Stimulated activated CD4-positive, alpha-beta T cell treated with anti-CD3 and anti-CD28 coated beads, Interleukin-4, amount 100 ng/mL, for 4 hours (primary cell): ENCODE measurements around the gene TTBK2.
A peak's percentile ranks its signal among the peaks of the same experiment; 100 is the strongest.

ENCODE experiments used
- DNase-seq, 2 experiments: peaks; one replicate each; pipeline ENCODE4 v3.0.0-alpha.2; 2020

Gene TTBK2

DNA sequence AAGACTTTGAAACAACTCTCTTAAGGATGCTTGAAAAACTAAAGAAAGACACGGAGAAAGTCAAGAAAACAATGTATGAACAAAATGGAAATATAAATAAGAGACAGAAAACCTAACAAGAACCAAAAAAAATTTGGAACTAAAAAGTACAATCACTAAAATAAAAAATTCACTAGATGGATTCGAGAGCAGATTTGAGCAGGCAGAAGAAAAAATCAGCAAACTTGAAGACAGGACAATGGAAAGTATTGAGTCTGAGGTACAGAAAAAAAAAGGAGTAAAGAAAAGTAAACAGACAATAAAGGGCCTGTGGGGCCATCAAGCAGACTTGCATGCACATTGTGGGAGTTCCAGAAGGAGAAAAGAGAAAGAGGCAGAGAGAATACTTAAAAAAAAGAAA lies 170.3 kb downstream of the TTBK2 start:
- no peak for DNase-seq

DNA sequence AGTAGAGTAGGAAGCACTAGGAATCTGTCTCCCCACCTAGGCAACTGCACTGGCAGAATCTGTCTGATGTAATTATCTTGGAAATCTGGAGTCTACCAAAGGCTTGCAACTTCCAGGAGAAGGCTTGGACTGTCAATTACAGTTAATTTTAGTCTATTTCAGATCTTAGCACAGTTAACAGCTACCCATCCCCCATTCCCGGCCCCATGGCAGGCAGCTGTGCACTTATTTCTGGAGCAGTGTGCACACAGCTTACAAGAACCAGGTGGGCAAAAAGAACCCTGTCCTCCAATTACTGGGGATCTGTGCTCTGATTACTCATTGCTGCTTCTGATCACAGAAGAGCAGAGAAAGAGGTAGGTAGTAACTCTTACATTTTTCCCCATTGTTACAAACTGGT lies 171.3 kb downstream of the TTBK2 start:
- no peak for DNase-seq

DNA sequence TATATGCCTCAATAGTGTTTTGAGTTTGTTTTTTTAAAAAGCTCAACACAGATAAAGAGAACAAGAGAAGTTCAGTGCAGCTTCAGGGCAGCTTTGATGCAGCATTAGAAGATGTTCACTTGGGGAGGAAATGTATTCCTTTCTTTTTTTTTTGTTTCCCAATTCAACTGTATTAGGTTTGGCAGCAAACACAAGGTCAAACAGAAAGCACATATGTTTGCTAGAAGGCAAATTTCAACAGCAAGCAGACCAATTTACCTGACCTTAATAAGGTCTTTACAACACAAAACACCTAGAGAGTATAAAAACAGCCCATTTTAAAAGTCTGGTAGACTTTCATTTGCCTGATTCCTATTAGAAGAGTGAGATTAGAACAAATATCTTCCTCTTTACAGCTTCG lies 176.4 kb downstream of the TTBK2 start:
- DNase-seq: no peak

DNA sequence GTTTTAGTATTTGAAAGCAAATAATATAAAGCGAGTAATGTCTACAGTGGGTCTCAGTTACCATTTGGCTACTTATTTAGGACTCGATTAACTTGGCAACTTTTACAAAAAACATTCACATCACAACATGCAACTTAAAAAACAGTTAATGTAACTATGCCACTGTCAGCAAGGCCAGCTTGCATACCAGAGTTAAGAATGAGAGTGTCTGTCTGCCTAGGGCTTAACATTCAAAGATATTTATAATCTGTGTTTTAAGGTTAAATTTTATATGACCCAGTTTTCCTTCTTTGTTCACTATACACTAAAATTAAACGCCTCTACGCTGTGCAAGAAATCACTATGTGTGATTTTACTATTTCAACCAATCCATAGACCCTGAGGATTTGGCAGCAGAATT lies 178.4 kb downstream of the TTBK2 start:
- DNase-seq: no peak

DNA sequence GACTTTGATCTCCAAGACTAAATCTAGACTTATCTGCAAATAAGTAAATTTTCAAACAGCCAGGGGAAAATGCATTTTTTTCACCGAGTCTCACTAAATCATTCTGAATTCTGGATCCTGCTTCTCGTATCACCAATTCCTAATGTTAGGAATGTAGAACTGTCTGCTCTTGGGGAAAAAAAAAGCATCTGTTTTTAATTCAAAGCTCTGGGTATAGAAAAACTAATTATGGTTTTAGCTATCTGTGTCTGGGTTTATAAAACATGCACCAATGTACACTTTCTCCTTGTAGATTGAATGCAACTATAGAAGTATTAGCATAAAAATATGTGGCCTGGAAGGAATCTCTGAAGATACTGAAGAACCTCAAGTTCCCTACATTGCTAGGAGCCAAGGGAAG lies 178.9 kb downstream of the TTBK2 start:
- DNase-seq: no peak

DNA sequence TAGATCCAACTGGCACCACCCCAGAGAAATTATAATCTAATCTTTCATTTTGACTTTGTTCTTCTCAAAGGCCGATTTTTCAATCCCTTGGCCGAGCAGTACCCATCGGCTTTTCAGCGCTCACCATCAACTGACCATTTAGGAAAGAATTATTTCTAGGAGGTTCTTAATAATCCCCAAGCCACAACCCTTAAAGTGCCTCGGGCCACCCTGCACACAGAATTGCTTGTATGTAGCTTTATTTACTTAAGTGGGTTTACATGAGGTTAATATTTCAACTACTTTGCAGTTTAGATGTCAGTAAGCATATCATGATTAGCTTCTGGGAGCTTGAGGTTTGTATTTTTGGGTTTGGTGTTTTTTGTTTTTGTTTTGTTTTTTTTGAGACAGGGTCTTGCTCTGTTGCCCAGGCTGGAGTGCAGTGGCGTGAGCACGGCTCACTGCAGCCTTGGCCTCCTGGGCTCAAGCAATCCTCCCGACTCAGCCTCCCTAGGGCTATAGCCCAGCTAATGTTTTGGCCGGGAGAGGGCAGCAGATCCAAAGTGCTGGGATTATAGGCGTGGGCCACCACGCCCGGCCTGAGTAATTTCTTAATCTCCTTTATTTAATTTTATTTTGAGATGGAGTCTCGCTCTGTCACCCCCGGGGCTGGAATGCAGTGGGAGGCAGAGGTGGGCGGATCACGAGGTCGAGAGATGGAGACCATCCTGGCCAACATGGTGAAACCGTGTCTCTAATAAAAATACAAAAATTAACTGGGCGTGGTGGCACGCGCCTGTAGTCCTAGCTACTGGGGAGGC lies 182.8 kb downstream of the TTBK2 start:
- no peak for DNase-seq

DNA sequence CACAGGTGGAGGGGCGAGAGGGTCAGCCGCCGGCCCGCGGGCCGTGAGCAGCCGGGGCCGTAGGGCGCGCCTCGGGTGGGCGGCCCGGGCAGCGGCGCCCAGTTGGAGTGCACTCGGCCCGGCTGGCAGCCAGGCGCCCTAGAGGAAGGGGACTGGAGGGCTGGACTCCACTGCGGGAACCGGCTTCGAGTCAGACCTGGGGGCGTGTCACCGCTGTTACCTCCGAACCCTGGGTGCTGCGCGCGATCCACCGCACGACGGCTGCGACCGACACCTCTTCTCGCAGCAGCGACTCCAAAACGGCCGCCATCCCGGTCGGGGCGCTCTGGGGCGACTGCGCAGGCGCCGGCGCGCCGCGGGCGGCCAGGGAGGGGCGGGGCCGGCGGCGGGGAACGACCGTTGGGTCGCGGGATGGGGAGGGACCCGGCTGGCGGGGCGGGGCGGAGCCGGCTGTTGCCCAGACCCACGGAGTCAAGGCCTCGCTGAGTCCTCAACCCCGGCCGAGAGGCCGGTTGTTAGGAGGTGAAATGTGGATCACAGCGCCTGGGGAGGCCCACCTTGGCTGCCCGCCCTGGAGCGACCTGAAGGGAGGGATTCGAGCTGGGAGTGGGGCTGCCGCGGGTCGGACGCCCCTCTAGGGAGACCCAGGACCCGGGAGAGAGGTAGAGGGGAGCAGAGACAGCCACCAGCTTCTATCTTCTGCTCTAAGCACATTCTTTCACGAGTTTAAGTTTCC lies 183.6 kb downstream of the TTBK2 start, which contains the start of gene CDAN1:
TSS of gene CDAN1 (minus strand) at position 336 of the 736 bp plus-strand sequence. CDS start at position 310, 26 bp downstream.
- DNase-seq: peak; percentile 90 to 95

DNA sequence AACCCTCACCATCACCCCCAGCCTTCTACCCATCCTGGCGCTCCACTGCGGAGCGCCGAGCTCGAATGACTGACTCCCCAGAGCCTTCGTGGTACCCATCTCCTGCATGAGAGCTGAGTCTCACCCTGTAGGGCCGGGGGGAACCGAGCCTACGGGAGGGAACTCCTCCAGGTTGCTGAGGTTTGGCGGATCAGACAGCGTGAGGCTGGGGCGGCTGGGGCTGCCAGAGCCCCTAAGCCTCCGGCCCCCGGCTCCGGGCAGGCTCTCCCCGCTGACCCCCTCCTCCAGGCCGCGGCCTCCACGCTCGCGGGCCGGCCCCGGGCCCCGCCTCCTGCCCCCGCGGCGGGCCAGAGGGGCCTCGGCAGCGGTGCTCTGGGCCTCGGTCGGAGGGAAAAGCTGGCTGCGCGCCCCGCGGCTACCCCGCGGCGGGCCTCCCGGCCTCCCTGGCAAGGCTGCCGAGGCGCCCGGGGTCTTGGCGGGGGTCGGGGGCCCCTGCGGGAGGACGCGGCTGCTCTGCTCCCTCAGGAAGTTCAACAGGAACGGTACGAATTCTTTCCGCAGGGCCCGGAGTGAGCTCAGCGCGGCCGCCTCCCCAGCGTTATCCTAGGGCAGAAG lies 184.3 kb downstream of the TTBK2 start:
- peak in 1 of 2 experiments; percentile 13 for DNase-seq

DNA sequence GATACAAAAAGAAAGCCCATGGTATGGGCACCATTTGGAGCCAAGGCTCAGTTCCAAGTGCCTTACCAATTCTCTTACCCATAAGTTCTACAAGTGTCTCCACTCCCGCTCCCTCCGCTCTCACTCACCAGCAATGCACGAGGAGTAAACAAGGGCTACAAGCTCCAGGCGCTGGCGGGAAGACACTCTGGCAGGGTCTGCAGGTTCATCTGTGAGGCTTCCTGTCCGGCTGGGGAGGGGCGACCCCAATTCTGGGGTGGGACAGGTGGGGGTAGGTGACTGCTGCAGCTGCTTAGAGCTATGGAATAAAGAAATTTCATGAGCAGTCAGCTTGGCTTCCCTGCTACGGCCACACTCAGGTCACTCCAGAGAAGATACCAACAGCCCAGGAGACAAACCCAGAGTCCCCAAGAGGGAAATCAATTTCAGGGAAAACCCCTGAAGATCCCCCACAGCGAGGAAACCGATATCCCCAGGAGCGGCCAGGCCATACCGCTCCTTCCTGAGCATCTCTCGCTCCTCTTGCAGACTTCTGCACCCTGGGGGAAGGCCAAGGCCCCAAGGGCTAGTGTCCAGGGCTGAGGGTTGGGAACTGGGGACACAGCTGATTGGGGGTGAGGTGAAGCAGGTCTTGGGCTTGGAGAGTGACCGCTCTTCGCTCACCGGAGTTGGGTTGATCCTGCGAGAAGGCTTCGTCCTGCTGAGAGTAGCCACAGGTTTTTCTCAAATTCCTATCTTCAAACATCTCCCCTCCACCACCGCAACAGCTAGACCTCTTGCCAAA lies 185.0 kb downstream of the TTBK2 start:
- no peak for DNase-seq

DNA sequence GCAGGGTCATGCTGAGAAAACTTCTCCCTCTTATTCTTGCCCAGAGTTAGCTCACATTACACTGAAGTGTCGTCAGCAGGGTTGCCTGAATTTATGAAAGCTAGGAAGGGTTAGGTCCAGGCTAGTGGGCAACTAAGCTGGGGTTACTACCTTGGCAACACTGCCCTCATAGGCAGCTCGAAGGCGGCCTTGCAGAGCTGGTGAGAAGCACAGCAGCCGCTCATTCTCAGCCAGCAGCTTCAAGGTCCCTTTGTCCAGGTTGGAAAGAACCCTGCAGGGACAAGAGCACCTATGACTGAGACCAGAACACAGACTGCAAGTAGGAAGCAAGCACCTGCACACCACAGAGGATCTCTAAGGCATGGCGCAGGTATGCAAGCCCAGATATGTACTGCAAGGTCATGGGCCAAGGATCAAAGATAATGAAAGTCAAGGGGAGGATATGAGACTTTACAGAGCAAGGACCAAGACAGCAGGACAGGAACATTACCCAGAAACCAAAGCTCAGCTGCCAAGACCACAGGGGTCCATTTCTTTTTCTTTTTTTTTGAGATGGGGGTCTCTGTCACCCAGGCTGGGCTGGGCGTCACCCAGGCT lies 186.4 kb downstream of the TTBK2 start:
- DNase-seq: no peak

DNA sequence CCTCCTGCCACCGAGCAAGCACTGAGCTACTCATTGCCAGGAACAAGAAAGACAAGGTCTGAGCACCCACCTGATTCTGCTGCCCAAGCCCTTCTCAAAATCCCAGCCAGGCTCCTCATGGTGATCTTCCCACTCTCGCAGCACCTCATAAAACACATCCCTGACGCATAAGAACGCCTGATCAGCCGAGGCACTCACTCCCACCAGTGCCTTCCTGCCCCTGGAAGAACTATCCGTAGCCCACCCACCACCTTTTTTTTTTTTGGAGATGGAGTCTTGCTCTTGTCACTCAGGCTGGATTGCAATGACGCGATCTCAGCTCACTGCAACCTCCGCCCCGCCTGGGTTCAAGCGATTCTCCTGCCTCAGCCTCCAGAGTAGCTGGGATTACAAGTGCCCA lies 187.6 kb downstream of the TTBK2 start:
- no peak for DNase-seq

DNA sequence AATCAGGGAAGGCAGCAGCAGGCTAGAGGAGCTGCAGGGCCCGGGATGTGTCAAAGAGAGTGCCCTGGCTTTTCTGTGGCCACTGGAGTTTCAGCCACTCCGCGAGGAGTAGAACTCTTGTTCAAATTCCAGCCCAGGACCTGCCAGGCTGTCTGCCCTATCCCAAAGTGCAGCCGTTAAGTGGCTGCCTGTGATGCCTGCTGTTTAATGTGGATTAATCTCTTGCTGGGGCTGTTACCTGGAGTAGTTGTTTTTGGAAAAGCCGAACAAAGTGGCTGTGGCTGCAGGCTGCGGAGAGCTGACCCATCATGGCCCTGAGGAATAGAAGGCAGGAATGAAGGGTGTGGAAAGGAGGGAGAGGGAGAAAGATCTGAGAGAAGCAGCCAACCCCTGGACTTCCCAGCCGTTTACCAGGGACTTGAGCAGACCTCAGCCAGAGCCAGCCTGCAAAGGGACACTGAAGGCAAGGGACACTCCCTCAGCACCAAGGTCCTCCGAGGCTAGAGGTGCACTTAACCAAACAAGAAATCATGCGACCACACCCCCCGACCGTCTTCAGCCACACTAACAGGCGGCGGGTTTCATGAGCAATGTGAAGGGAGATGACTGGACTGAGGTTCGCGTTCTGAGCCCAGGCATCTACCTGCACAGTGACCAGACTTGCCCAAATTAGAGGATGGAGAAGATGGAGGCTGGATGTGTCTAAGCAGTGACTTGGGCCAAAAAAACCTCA lies 188.3 kb downstream of the TTBK2 start:
- no peak for DNase-seq

DNA sequence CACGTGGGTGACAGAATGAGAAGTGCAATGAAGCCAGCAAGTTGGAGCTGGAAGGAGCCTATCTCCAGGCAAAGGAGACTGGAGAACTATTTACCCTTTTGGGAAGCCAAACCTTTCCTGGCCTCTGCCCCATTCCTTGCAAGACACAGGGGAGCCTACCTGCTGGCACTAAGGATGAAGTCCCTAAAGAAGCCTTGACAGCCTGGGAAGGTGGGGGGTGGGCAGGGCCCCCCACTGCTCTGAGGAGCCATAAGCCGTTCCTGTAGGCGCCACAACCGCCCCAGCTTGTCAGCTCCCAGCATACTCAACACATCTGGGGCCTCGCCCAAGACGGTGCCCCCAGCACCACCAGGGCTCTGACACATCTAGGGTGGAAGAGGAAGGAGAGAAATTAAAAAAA lies 189.1 kb downstream of the TTBK2 start:
- no peak for DNase-seq

DNA sequence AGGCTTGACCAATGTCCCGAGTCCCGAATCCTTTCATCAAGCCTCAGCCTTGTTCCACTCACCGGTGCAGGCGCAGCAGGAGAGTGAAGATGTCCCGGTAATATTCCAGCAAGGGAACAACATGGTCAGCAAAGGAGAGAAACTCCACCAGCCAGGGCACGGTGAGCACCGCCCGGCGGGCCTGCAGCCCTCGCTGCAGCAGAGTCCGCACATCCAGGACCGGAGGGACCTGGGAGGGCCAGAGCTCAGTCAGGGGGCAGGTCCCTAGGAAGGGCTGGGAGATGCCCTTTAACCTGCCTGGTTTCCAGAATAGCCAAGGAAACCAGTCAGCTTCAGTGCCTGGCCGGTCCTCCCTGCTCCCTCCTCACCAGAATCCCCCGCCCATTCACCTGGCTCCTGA lies 190.0 kb downstream of the TTBK2 start:
- DNase-seq: no peak

DNA sequence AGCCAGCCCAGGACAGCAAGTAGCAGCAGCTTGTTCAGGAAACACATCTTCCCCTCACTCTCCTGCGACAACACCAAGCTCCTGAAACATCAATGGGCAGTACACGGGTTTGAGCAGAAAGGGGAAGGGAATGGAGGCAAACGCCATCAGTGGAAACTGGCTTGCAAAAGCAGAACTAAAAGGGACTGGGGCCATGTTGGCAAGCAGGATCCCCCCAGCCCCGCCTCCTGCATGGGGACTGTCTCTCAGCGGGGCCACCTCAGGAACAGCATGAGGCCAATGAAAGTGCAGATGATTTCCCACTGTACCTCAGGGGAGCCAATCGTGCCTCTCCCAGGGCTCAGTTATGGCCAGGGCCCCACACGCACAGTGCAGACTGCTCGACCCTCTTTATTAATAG lies 190.4 kb downstream of the TTBK2 start:
- DNase-seq: no peak

DNA sequence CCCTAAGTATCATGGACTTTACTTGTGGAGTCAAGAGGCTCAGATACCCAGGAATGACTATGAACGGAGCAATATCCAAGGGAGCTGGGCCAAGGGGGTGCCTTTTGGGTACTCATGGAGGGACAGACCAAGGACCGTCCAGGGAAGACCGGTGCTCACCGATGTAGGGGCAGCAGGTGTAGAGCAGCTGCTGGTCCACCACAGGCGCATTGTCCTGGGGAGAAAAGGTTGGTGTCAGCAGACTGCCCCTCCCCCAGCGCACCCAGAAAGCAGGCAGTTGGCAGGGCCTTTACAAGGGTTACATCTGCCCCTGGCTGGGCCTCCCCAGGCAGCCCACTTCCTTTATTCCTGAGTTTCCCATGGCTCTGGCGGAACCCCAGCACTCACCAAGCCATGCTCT lies 191.2 kb downstream of the TTBK2 start:
- no peak for DNase-seq

DNA sequence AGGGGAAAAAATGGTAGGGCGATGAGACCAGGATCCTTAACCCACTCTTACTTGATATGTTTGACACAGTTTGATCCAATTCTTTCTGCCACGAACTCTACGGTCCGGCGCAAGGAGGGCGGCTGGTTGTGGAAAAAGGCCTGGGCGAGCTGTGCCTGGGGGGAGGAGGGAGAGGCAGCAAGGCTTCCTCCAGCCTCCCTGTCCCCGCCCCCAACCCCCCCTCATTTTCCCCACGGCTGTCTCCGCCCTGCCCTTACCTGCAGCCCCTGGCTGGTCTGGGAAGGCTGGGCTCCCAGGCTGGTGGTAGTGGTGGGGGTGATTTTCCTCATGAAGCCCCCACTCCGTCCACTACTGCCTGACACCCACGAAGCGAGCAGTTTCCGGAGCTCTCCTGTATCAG lies 191.6 kb downstream of the TTBK2 start:
- DNase-seq: no peak

DNA sequence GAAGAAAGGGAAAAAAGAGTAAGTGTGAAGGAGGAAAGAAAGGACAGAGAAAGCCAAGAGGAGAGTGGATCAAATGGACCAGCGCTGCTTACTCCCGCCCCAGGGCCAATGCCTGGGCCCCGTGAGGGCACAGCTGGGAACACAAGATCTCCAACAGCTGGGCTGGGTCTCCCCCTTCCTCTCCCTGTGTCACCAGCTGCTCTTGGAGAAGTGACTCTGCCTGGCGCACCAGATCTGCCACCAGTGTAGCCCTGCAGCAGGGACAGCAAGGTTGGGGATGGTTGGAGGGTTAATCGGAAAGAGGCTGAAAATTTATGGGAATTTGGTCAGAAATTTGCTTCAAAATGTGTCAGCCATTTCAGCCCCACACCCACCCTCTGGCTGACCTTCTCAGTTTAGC lies 192.0 kb downstream of the TTBK2 start:
- DNase-seq: no peak

DNA sequence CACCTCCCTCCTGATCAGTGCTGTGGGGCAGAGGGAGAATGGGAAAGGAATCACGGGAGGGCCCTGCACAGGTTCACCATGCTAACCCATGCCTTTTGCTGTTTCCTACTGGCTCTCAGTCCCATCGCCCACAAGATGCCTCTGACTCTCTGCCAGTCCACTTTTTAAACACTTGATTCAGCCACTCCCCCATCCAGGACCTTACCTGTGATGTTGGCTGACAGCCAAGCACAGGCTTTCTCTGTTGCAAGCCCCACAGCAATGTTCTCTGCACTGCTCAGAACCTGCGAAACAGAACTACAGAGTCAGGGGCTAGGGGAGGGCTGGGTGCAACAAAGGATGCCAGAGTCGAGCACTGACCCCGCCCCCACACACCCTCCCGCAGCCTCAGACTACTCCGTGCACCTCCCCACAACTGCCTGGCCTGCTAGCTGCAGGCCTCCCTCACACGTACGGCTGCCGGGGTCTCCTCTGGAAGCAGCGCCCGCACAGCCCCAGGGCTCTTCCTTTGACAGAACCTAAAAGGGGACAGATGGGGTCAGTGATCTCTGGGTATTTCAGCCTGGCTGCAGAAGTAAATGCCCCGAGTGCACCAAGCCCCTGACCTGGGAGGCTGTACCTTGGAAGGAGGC lies 192.7 kb downstream of the TTBK2 start:
- DNase-seq: no peak

DNA sequence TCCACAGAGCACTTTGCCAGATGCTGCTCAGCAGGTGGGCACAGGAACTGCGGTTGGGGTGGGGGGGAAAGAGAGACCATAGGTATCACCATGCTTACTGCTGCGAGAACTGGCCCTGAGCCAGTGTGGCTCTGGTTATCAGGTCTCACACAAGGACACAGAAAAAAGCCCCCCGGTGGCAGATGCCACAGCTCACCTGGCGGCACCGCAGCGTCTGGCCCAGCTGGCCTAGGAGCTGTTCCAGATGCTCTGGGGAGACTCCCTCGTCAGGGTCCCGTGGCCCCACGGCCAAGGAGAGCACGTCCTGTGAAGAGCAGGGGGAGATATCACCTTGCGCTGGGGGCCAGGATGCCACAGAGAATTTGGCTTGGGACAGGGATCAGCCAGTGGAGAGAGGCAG lies 194.5 kb downstream of the TTBK2 start:
- no peak for DNase-seq

DNA sequence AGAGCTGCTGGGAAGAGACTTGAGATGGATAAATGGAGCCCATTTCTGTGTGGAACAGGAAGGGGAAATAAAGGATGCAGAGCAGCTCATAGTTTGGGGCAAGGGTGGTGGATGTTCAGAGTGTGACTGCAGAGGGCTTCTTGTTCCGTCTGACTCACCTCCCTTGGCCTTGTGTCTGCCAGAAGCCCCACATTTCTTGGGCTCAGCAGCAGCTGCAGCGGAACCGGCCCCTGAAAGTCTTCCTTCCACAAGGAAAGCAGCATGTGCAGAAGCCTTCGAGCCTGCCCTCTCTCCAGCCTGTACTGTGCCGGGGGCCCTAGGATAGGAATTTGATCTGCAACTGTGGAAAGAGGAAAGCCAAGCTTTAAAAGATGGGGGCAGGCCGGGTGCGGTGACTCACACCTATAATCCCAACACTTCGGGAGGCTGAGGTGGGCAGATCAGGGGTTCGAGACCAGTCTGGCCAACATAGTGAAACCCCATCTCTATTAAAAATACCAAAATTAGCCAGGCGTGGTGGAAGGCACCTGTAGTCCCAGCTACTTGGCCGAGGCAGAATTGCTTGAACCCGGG lies 195.2 kb downstream of the TTBK2 start:
- no peak for DNase-seq
